ENCODE data around the gene SCAP.
A peak's percentile ranks its signal among the peaks of the same experiment; 100 is the strongest.

GRCh38 chr3:47406762-47407149 is 69.0 kb downstream of the SCAP start:
- TF ChIP-seq, protein P1, sequence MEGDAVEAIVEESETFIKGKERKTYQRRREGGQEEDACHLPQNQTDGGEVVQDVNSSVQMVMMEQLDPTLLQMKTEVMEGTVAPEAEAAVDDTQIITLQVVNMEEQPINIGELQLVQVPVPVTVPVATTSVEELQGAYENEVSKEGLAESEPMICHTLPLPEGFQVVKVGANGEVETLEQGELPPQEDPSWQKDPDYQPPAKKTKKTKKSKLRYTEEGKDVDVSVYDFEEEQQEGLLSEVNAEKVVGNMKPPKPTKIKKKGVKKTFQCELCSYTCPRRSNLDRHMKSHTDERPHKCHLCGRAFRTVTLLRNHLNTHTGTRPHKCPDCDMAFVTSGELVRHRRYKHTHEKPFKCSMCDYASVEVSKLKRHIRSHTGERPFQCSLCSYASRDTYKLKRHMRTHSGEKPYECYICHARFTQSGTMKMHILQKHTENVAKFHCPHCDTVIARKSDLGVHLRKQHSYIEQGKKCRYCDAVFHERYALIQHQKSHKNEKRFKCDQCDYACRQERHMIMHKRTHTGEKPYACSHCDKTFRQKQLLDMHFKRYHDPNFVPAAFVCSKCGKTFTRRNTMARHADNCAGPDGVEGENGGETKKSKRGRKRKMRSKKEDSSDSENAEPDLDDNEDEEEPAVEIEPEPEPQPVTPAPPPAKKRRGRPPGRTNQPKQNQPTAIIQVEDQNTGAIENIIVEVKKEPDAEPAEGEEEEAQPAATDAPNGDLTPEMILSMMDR (IDR thresholded peaks at IDR 0.05 in 8 of 11, conservative IDR thresholded peaks at IDR 0.05 in 3 of 11): no peak
- TF ChIP-seq POLR2A (IDR thresholded peaks at IDR 0.05): no peak
- TF ChIP-seq POLR2AphosphoS5 (IDR thresholded peaks at IDR 0.05): peak in 2 of 3 donors; percentile 32 to 60

Data from spleen (tissue), 7 donors.